BE2C (cell line): ENCODE data around the gene HOXA7.

Experiments used
- DNase-seq: peaks from one replicate; pipeline ENCODE4 v3.0.0-alpha.2; 2020
- H3K27me3 ChIP-seq: fragments of 250-450 bp; sonication (Bioruptor Pico); 2 replicates; pipeline ENCODE4 v1.5.1; 2020; ENCODE audit warnings: mild to moderate bottlenecking
- H3K36me3 ChIP-seq: fragments of 250-450 bp; sonication (Bioruptor Pico); 2 replicates; pipeline ENCODE4 v1.5.1; 2020; ENCODE audit warnings: mild to moderate bottlenecking
- H3K4me1 ChIP-seq: fragments of 250-450 bp; sonication (Bioruptor Pico); 2 replicates; pipeline ENCODE4 v1.5.1; 2020
- H3K4me3 ChIP-seq: 2 replicates; pipeline ENCODE4 v1.5.1; 2011; ENCODE audit warnings: low read depth, low read length
- H3K9me3 ChIP-seq: fragments of 250-450 bp; sonication (Bioruptor Pico); 2 replicates; pipeline ENCODE4 v1.5.1; 2020
- CTCF ChIP-seq: IDR thresholded peaks from 2 replicates; pipeline ENCODE4 v1.5.1; 2012; ENCODE audit warnings: mild to moderate bottlenecking, low read depth, low read length

Gene HOXA7

GRCh38 chr7:27132214-27132613 lies 24.3 kb downstream of the HOXA7 start:
- H3K27me3 ChIP-seq, result peaks cover 98% of the 10 kb centered on the region
- DNase-seq, result no peak
- no peak for TF ChIP-seq CTCF
- no peaks in the 10 kb centered on the region for H3K9me3 ChIP-seq
- H3K4me1 ChIP-seq, result no peaks in the 10 kb centered on the region
- H3K4me3 ChIP-seq, result no peak overlapping the region
- no peaks in the 10 kb centered on the region for H3K36me3 ChIP-seq

GRCh38 chr7:27131390-27131819 lies 25.1 kb downstream of the HOXA7 start:
- Histone ChIP-seq H3K27me3 (peaks cover 98% of the 10 kb centered on the region), H3K36me3 (no peaks in the 10 kb centered on the region), H3K4me3 (no peak overlapping the region), H3K4me1 (no peaks in the 10 kb centered on the region), H3K9me3 (no peaks in the 10 kb centered on the region)
- no peak for TF ChIP-seq CTCF
- DNase-seq, result no peak

GRCh38 chr7:27130540-27131389 lies 25.7 kb downstream of the HOXA7 start, which contains the start of gene HOXA4:
HOXA4 (minus strand) TSS chr7:27130757; CDS start chr7:27130733, 24 bp downstream.
- no peak for TF ChIP-seq CTCF
- no peak within 1 kb of the TSS for H3K4me3 ChIP-seq
- H3K36me3 ChIP-seq, result no peaks in the 10 kb centered on the region
- H3K9me3 ChIP-seq, result no peaks in the 10 kb centered on the region
- no peak for DNase-seq
- peaks cover 98% of the 10 kb centered on the region for H3K27me3 ChIP-seq
- no peaks in the 10 kb centered on the region for H3K4me1 ChIP-seq

GRCh38 chr7:27129729-27130539 lies 26.5 kb downstream of the HOXA7 start:
- Histone ChIP-seq H3K27me3 (peaks cover 98% of the 10 kb centered on the region), H3K4me3 (no peak overlapping the region), H3K9me3 (no peaks in the 10 kb centered on the region), H3K36me3 (no peaks in the 10 kb centered on the region), H3K4me1 (no peaks in the 10 kb centered on the region)
- TF ChIP-seq CTCF, result no peak
- DNase-seq, result no peak

GRCh38 chr7:27128776-27129728 lies 27.4 kb downstream of the HOXA7 start:
- Histone ChIP-seq H3K4me1 (no peaks in the 10 kb centered on the region), H3K4me3 (no peak overlapping the region), H3K9me3 (no peaks in the 10 kb centered on the region), H3K27me3 (peaks cover 98% of the 10 kb centered on the region), H3K36me3 (no peaks in the 10 kb centered on the region)
- TF ChIP-seq CTCF, result no peak
- no peak for DNase-seq
